ENCODE results near the gene STAB2.

DNA sequence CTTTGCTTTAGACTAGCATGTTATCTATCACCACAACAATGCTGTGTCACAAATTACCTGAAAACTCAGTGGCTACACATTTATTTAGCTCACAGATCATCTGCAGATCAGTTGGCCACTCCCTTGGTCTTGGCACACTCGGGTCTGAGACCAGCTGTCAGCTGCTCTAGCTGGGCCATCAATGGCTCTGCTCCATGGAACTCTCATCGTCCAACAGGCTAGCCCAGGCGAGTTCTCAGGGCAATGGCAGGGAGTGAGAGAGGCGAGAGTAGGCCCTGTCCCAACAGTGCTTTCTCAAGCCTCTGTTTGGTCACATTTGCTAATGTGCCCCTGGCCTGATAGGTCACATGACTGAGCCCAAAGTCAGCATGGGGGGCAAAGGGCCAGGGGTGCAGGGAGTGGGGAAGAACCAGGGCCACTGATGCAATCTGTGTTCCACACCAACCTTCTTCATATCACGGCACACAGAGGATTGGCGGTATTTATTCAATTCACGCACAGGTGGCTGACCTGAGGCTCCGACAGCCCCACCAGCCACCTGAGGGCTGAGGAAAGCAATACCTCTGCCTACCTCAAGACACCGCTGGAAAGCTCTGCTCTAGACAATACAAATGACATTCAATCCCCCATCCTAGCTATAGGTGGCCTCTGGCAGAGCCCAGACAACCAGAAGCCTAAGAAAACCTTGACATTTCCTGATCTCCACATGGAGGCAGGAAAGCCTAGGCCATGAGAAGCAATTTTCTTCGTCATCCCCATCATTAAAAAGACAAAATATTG lies 171.4 kb downstream of the STAB2 start:
- TF ChIP-seq EZH2 (IDR thresholded peaks at IDR 0.05) (no peak), POLR2AphosphoS5 (IDR thresholded peaks at IDR 0.05; ENCODE audit: borderline replicate concordance, low read depth, low read length) (no peak), FOXP2 (optimal IDR thresholded peaks at IDR 0.05; ENCODE audit: control extremely low read depth, extremely low read length, insufficient read depth) (no peak)
